HUDEP-2 (cell line): ENCODE measurements around the gene PSEN1.
A peak's percentile ranks its signal among the peaks of the same experiment; 100 is the strongest.

ENCODE experiments used
- DNase-seq, 76 experiments: peaks; one replicate each; lab custom pipeline; 2025; ENCODE audit not compliant: unreplicated experiment in 76 of 76; lab: John Stamatoyannopoulos, UW

PSEN1 gene

GRCh38 chr14:73211251-73212040, 75.1 kb downstream of the PSEN1 start:
- DNase-seq: no peak

DNA sequence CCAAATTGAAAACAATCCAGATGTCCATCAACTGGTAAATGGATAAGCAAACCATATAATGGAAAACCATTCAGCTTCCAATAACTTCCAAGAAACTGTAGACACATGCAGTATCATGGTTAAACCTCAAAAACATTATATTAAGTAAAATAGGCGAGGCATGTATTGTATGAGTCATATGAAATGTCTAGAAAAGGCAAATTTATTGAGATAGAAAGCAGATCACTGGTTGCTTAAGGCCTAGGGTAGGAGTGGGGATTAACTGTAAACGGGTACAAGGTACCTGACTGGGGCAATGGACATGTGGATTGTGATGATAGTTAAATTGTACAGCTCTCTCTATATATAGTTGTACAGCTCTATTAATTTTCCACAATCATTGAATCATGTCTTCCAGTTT, 79.7 kb downstream of the PSEN1 start:
- DNase-seq: no peak

DNA sequence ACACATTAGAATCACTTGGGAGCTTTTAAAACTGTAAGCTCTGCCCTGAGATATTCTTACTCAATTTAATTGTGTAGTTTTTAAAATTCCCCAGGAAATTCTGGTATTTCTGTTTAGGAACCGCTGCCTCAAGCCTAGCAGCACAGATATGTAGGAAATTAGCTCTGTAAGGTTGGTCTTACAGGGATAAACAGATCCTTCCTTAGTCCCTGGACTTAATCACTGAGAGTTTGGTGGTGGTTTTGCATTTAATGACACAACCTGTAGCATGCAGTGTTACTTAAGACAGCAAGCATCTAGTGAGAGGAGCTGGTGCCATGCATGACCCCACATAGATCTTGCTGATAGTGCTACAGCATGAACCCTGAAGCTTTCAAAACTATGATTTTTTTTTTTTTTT, 81.1 kb downstream of the PSEN1 start:
- DNase-seq: no peak

DNA sequence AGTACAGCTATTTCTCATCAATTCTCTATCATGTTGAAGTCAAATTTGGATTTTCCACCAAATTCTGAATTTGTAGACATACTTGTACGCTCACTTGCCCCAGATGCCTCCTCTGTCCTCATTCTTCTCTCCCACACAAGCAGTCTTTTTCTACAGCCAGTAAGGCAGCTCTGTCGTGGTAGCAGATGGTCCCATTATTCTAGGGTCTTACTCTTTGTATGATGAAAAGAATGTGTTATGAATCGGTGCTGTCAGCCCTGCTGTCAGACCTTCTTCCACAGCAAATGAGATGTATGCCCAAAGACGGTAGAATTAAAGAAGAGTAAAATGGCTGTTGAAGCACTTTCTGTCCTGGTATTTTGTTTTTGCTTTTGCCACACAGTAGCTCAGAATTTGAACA, 83.8 kb downstream of the PSEN1 start:
- no peak for DNase-seq

GRCh38 chr14:73220634-73221033, 84.3 kb downstream of the PSEN1 start:
- DNase-seq: no peak

DNA sequence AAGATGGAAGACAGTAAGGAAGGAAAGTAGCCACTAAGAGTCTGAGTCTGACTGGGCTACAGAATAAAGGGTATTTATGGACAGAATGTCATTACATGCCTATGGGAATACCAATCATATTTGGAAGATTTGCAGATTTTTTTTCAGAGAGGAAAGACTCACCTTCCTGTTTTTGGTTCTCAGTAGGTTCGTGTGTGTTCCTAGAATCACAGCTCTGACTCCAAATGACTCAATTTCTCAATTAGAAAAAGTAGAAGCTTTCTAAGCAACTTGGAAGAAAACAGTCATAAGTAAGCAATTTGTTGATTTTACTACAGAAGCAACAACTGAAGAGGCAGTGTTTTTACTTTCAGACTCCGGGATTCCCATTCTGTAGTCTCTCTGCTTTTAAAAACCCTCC, 85.6 kb downstream of the PSEN1 start:
- DNase-seq: no peak

DNA sequence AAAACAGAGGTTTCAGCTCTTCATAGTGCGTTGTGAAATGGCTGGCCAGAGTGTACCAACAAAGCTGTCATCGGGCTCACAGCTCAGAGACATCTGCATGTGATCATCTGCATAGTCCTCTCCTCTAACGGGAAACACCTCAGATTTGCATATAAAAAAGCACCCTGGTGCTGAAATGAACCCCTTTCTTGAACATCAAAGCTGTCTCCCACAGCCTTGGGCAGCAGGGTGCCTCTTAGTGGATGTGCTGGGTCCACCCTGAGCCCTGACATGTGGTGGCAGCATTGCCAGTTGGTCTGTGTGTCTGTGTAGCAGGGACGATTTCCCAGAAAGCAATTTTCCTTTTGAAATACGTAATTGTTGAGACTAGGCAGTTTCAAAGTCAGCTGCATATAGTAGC, 86.7 kb downstream of the PSEN1 start:
- no peak for DNase-seq

- DNase-seq: no peak
Observed at GRCh38 chr14:73225496-73225895, 89.2 kb downstream of the PSEN1 start.

DNA sequence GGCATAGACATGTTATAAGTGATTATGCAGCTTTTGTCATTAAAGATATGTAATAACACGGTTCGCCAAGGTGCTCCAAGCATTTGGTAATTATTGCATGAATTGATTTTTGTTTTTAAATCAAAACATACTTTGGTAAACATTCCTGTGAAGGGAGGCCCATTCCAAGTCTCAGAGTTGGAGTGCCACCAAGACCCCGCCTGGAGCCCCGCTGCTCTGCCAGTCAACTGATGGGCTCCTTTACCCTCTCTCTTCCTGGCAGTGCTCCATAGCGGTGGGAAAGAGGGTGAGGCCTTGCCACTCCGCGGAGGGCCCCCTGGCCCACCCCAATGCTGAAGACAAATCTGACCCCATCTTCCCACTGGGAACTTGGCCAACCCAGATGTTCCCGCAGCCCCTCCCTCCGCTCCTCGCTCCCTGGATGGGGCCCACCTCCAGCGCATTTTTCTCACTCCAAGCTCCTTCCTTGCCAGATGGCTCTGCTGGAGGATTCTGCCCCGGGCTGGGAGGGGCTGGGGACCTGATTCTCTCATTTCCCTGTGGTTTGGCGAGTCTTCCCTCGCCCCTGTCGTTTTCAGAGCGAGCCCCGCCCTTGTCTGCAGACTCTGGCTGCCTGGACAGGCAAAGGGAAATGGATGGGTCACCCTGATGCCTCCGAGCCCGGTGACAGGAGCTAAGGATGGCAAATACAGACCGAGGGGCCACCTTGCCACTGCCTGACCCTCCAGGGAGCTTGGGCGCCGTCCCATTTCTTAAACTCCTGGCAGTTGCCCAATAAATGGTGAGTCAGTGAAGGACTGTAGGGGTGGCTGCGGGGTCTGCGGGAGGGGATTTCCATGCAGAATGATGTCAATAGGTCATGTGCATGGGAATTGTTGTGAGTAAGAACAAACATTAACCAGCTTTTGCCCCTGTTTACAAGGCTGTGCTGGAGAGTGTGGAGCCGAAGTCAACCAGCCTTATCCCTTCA, 91.8 kb downstream of the PSEN1 start:
- DNase-seq: peak in 2 of 76 experiments; percentile 3 to 10

DNA sequence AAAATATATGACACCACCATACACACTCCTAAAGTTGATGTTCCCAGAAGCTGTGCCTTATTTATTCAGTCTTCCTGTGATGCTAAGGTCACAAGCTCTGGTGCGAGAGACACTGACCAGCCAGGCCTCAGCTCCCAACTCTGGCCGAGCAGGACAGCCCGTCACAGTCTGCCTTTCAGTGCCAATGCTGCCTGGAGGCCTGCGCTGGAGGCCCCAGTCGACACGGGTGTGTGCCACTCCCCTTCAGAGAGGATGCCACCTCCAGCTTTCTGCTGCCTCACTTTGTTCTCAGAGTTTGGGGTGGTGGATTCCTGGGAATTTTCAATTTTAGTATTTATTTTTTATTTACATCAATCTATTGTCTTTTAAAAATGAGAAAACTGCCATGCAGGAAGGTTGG, 93.7 kb downstream of the PSEN1 start:
- no peak for DNase-seq

- peak in 38 of 76 experiments; percentile 2 to 61 (median 26) for DNase-seq
Observed at GRCh38 chr14:73231981-73232851, 95.9 kb downstream of the PSEN1 start.

DNA sequence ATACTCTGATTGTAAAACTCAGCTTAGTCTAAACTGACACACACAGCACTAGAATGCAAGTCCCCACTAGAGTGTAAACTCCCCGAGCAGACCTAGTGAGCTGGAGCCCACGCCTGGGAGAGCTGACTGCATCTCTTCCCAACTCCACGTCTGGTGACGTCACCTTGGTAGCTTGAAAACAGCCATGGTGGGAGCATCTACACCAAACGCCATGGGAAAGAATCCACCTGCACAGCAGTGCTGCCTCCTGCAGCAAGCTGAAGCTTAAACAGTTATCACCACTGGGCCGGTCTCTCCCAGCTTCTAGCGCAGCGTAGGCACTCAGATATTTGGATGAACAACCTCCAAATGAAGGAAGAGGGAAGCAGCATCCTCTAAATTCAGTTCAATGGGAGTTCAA, 96.7 kb downstream of the PSEN1 start:
- no peak for DNase-seq

DNA sequence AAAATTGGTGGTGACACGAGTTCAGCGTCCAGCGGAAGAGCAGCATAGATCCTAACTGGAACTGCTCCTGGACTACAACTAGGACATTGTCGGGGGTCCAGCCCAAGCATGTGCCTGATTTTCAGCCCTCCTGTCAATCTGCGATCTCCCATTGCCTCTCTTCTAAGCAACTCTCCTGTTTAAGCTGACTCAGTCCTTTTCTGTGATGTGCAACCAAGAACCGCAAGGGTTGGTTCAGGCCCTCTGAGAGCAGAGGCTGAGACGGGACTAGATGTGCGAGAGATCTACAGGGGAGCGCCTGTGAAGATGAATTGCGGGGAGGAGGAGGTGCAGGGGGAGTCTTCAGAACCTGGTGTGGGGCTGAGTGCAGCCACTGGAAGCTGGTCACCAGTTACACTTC, 97.3 kb downstream of the PSEN1 start:
- no peak for DNase-seq

GRCh38 chr14:73234029-73234428, 97.7 kb downstream of the PSEN1 start:
- DNase-seq: no peak

GRCh38 chr14:73234586-73235394, 98.5 kb downstream of the PSEN1 start:
- DNase-seq: no peak

- DNase-seq: no peak
Observed at GRCh38 chr14:73235531-73236155, 99.3 kb downstream of the PSEN1 start.

DNA sequence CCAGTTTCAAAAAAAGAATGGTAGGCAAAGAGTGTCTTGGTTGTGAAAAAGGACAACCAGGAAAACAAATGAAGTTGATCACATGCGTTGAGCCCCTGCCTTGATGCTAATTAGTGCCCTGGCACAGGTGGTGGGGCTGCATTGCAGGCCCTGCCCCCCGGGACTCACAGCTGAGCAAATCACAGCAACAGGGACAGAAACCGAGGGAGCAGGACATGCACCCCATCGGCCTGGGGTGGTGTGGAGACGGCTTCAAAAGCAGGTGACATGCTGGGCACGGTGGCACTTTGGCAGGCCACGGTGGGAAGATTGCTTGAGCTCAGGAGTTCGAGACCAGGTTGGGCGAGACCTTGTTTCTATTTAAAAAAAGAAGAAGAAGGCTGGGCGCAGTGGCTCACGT, 99.8 kb downstream of the PSEN1 start:
- DNase-seq: no peak

DNA sequence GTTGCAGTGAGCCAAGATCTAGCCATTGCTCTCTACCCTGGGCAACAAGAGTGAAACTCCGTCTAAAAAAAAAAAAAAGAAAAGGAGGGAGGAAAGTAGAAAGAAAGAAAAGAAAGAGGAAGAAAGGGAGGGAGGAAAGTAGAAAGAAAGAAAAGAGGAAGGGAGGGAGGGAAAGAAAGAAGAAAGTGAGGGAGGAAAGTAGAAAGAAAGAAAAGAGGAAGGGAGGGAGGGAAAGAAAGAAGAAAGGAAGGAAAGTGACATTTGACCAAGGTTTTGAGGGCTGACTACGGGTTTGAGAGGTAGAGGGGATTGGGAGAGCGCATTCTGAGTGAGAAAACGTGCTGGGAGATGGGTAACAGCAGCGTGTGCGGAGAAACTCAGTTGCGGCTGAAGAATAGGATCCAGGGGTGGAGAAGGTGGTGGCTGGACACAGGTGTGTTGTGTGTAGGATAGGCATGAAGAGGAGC, 100.5 kb downstream of the PSEN1 start:
- no peak for DNase-seq

DNA sequence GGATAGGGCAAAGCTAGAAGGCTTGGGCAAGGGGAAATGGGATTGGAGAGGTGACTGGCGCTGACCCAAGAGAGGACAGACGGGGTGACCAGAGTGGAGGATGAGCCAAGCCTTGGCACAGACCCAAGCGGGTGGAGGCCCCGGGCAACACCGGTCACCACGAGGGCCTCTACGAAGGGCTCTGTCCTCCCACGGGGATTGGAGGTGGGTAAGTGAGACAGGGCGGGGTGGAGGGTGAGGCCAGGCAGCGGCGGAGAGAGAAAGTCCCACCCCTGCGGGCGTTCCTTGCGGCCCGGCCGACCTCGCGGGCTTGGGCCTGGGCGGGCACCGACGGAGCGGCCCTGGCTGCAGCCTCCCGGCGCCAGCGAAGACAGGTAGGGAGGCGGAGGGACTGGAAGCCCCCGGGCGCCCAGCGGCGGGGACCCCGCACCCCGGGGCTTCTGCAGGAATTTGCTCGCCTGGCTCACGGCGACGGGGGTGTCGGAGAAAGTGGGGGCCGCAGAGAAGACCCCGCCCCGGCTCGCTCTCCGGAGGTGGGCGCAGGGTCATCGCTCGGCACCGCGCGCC, 101.0 kb downstream of the PSEN1 start, which contains the start of gene PAPLN:
PAPLN (plus strand) TSS at position 288 of the 567 bp plus-strand sequence. CDS start 2,273 bp downstream, outside the sequence.
- peak in 55 of 76 experiments; percentile 6 to 72 (median 39) for DNase-seq
